Testis (tissue), 2 donors: Measurements from ENCODE around the gene RHPN2.

ENCODE experiments used
- CTCF ChIP-seq, 3 experiments: fragments of 450-650 bp in 2 of 3; fragments of 200-600 bp in 1 of 3; sonication (generic) in 1 of 3; IDR thresholded peaks; one replicate each; pipeline ENCODE4 v1.5.1; 2016 to 2019; ENCODE audit warnings: antibody characterized with exemption in 3 of 3, mild to moderate bottlenecking in 2 of 3, moderate library complexity in 1 of 3
- POLR2A ChIP-seq: fragments of 450-650 bp; IDR thresholded peaks from one replicate; pipeline ENCODE4 v1.6.1; 2017; ENCODE audit warnings: antibody characterized with exemption, mild to moderate bottlenecking, moderate library complexity

- TF ChIP-seq CTCF (IDR thresholded peaks at IDR 0.05) (no peak), POLR2A (no peak)
These were observed 29.9 kb upstream of the RHPN2 start for GRCh38 chr19:33094436-33095067.
